Glutamatergic neuron (in vitro differentiated cells): ENCODE results near the gene DPT. TPM values are rescaled to one million over a fixed set of nuclear protein-coding genes. Genes with fewer than 3 reads are reported as not detected.

Experiments used
- DNase-seq: peaks from one replicate; pipeline ENCODE4 v3.0.0; 2022
- H3K27ac Mint-ChIP-seq: one replicate; pipeline ENCODE4 v1.8.0; 2020; ENCODE audit warnings: mild to moderate bottlenecking, mixed read lengths, inconsistent platforms; ENCODE audit not compliant: unreplicated experiment
- H3K27me3 Mint-ChIP-seq: one replicate; pipeline ENCODE4 v1.8.0; 2020; ENCODE audit warnings: mild to moderate bottlenecking, moderate library complexity, mixed read lengths, inconsistent platforms; ENCODE audit not compliant: unreplicated experiment
- H3K36me3 Mint-ChIP-seq: one replicate; pipeline ENCODE4 v1.8.0; 2020; ENCODE audit warnings: mild to moderate bottlenecking, mixed read lengths, inconsistent platforms; ENCODE audit not compliant: unreplicated experiment
- H3K4me1 Mint-ChIP-seq: one replicate; pipeline ENCODE4 v1.8.0; 2020; ENCODE audit warnings: mild to moderate bottlenecking, low read depth, mixed read lengths, inconsistent platforms; ENCODE audit not compliant: unreplicated experiment
- H3K4me3 Mint-ChIP-seq: one replicate; pipeline ENCODE4 v1.8.0; 2020; ENCODE audit warnings: mild to moderate bottlenecking, mixed read lengths, inconsistent platforms; ENCODE audit not compliant: unreplicated experiment
- H3K9me3 Mint-ChIP-seq: one replicate; pipeline ENCODE4 v1.8.0; 2020; ENCODE audit warnings: mild to moderate bottlenecking, moderate library complexity, mixed read lengths, inconsistent platforms; ENCODE audit not compliant: unreplicated experiment
- CTCF ChIP-seq: fragments of 200-600 bp; sonication (generic); IDR thresholded peaks from one replicate; pipeline ENCODE4 v1.5.0; 2021; ENCODE audit not compliant: partially characterized antibody, unreplicated experiment
- total RNA-seq: library from RNA; stranded (reverse); fragmentation: NEBNext Ultra II Directional; extraction: Animal tissue kit (Norgen Biotek cat#: 25700); gene quantifications from one replicate; pipeline ENCODE4 v1.2.1, GENCODE V29; 2021; ENCODE audit not compliant: unreplicated experiment

Gene DPT
- total RNA-seq, 1 donor from 2014 or later: not detected

- no peak for TF ChIP-seq CTCF
- H3K27ac Mint-ChIP-seq: no peak overlapping the region
- H3K9me3 Mint-ChIP-seq: no peaks in the 10 kb centered on the region
Observed at GRCh38 chr1:168719306-168720111, 9.5 kb downstream of the DPT start.

GRCh38 chr1:168717906-168718891 is 10.8 kb downstream of the DPT start:
- no peak overlapping the region for H3K27ac Mint-ChIP-seq
- DNase-seq: no peak
- no peak overlapping the region for H3K4me3 Mint-ChIP-seq
- TF ChIP-seq CTCF: no peak
- no peaks in the 10 kb centered on the region for H3K36me3 Mint-ChIP-seq
- peaks cover 2% of the 10 kb centered on the region for H3K27me3 Mint-ChIP-seq
- H3K9me3 Mint-ChIP-seq: no peaks in the 10 kb centered on the region
- H3K4me1 Mint-ChIP-seq: no peaks in the 10 kb centered on the region

More at GRCh38 chr1:168719306-168720111, 9.5 kb downstream of the DPT start:
- H3K36me3 Mint-ChIP-seq: no peaks in the 10 kb centered on the region
- no peak overlapping the region for H3K4me3 Mint-ChIP-seq
- DNase-seq: no peak
- H3K4me1 Mint-ChIP-seq: no peaks in the 10 kb centered on the region
- H3K27me3 Mint-ChIP-seq: peaks cover 2% of the 10 kb centered on the region

- Mint-ChIP-seq H3K27me3 (peaks cover 2% of the 10 kb centered on the region), H3K9me3 (no peaks in the 10 kb centered on the region), H3K4me3 (no peak overlapping the region), H3K36me3 (no peaks in the 10 kb centered on the region), H3K4me1 (no peaks in the 10 kb centered on the region), H3K27ac (no peak overlapping the region)
- no peak for TF ChIP-seq CTCF
- no peak for DNase-seq
Observed at GRCh38 chr1:168714012-168714411, 15.0 kb downstream of the DPT start.

GRCh38 chr1:168709405-168710363 is 19.3 kb downstream of the DPT start:
- DNase-seq: no peak
- Mint-ChIP-seq H3K27ac (no peak overlapping the region), H3K9me3 (no peaks in the 10 kb centered on the region), H3K27me3 (peaks cover 4% of the 10 kb centered on the region), H3K4me3 (no peak overlapping the region), H3K4me1 (no peaks in the 10 kb centered on the region), H3K36me3 (no peaks in the 10 kb centered on the region)
- no peak for TF ChIP-seq CTCF
